Stimulated activated CD4-positive, alpha-beta T cell treated with anti-CD3 and anti-CD28 coated beads, Interleukin-1b, Interleukin-23, amount 100 ng/mL, for 1 hour (primary cell): ENCODE data around the gene THRB.

Experiments
- DNase-seq, 2 donors: peaks; one replicate each; pipeline ENCODE4 v3.0.0-alpha.2; 2020; ENCODE audit warnings: low read depth in 2 of 2

The THRB gene

GRCh38 chr3:24377218-24377993, 117.2 kb downstream of the THRB start:
- DNase-seq: no peak

DNA sequence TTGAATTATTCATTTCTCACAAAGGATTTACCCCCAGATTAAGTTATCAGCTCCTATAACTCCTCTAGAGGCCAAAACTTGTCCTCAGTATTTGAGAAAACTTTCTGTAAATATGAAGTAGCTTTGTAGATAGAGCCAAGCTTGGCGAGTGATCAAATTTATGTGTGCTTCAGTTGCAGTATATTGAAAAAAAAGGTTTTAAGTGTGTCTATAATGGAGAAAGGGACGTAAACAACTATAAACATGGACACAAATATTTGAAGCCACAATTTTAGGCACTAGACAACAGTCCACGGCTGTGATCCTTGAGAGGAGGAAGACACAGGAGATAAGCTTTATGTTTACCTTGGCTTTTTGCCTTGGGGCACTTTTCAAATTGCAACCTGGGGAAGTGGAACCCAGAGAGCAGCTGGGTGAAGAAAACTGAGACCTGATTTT, 118.7 kb downstream of the THRB start:
- no peak for DNase-seq

DNA sequence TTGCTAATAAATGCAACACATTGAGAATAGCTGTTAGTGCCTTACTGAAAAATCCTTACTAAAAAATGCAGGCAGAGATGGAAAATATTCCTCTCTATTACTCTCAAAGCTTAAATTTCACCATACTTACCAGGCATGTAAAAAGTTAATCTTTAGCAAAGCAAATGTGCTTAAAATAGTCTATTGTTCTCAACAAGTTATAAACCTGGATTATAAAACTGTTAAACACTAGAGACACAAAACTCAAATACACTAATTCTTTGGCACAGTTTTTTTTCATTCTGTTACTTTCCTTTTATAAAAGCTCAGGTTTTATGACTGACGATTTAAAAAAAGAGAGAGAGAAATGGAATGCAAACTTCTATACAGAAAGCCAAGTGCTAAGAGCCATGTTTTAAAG, 119.8 kb downstream of the THRB start:
- DNase-seq: no peak

DNA sequence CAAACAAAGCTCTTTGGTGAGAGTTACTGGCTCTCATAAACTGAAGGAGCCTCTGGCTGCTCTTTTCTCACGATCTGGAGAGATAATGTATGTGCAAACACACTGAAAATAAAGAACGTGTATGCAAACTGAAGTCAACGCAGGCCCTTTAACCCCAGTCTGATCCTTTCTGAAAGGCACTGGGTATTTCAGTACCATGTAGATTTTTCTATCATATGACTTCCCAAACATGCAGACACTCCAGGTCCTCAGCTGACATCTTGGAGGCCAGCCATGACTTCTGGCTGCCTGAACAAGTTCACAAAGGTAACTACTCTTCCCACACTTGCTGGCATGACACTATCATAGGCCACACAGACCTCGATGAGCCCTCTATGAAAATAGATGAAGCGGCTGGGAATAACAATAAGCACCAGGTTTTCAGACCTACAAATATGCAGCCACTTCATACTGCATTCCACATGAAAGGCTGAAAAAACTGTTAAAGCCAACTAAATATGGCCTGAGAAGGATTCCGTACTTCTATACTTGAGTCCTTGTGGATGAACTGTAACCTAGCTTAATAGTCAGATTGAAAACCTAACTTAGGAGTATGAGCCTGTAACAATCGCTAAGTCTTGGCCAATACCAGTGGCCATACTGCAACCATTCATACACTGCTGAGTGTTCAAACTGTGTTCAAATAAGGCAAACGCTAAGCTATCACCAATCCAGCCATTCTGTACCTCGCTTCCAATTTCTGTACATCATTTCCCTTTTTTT, 121.3 kb downstream of the THRB start:
- no peak for DNase-seq

GRCh38 chr3:24372559-24373197, 122.0 kb downstream of the THRB start:
- DNase-seq: no peak

DNA sequence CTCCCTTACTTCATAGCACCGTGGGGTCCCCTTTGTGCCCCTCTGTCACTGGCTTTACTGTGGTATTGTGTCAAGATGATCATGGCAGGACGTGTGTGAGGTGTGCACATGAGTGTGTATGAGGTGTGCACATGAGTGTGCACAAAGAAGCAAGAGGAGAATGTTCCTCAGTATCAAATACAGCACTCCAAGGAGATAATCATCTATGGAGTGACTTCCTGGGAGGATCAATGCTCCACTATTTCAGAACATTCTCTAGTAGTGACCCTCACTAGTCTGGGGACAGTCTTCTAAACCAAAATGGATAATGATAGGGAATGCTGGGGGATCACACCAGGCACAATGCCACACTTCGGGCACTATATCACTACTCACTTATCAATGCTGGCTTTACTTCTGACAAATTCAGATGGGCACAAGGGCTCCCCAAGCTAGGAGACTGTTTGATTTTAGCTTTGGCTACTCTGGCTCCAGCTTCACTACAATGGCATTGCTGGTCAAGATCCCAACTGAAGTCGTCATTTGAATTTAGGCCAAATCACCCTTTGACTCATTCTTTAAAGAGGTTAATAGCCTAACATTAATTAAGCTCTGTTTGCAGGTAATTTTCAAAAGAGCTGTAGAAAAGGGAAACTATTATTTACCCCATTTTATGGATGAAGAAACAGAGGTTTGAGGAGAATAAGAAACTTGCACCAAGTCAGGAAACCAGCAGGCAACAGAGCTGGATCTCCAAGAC, 124.1 kb downstream of the THRB start:
- DNase-seq: no peak

- no peak for DNase-seq
These were observed 126.0 kb downstream of the THRB start for GRCh38 chr3:24368605-24369004.

GRCh38 chr3:24367664-24368264, 126.9 kb downstream of the THRB start:
- no peak for DNase-seq

DNA sequence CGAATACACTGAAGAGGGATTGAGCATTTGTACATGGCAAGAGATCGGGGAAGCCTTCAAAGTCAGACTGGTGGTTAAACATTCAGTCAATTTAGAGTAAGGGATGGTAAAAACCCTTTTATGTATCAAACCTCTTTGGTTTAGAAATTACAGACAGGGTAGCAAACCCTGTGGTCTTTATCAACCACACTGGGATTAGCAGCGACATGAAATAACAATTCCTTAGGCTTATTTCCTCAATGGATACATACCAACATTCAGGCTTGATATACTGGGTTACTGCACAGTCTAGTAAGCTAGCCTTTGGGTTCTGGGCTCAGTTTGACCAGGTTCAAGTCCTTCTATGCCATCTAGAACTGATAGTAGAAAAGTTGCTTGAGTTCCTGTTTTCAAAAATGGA, 127.4 kb downstream of the THRB start:
- no peak for DNase-seq

- DNase-seq: no peak
These were observed 129.5 kb downstream of the THRB start for GRCh38 chr3:24365168-24365567.

- no peak for DNase-seq
These were observed 130.3 kb downstream of the THRB start for GRCh38 chr3:24364359-24364758.

DNA sequence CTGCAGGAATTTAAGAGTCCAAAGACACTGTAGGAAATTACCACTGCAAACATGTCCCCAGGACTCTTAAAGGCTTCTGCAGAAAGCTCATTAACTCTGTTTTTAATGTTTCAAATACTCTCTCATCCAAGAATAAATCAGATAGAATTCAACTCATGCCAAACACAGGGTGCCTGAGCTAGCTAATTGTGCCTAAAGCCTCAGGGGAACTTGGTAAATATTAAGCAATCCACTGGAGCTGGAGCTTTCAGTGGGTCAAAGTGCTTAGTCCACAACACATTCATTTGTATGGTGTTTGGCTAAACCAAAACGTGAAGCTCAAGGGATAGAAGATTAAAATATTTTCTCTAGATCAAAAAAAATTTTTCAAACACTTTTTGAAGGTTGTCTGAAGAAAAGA, 131.4 kb downstream of the THRB start:
- DNase-seq: no peak

DNA sequence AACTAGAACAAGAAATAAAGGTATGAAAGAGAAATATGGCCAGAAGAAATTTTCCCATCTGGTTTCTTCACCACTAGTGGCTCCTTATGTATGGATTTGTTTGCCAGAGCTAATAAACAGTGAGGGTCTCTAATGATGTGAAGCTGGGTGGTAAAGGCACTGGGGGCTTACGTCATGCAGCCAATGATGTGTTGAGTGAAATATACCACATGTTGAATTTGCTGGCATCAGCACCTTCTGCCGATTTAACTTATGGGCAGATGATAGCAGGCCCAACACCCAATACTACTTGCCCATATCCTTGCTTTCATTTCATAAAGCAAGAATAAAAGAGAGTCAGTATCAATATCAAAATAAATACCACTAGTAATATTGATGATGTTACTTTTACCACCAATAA, 133.0 kb downstream of the THRB start:
- DNase-seq: no peak

- DNase-seq: no peak
These were observed 133.7 kb downstream of the THRB start for GRCh38 chr3:24360957-24361356.

GRCh38 chr3:24359645-24360462, 134.8 kb downstream of the THRB start:
- no peak for DNase-seq

GRCh38 chr3:24359102-24359501, 135.5 kb downstream of the THRB start:
- no peak for DNase-seq

GRCh38 chr3:24357635-24358034, 137.0 kb downstream of the THRB start:
- no peak for DNase-seq

GRCh38 chr3:24355806-24356205, 138.8 kb downstream of the THRB start:
- DNase-seq: no peak

DNA sequence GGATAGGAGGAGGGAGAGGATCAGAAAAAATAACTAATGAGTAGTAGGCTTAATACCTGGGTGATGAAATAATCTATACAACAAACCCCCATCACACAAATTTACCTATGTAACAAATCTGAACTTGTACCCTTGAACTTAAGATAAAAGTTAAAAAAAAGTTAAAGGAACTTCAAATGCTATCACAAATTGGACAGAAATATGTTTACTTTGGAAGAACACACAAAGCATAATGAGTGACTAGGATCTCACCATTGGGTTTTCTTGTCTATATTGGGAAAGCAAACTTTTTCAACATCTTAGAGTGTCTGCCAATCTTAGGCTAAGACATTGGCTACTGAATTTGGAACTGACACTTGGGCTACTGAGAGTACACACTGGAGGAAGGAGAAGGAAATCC, 140.4 kb downstream of the THRB start:
- no peak for DNase-seq

DNA sequence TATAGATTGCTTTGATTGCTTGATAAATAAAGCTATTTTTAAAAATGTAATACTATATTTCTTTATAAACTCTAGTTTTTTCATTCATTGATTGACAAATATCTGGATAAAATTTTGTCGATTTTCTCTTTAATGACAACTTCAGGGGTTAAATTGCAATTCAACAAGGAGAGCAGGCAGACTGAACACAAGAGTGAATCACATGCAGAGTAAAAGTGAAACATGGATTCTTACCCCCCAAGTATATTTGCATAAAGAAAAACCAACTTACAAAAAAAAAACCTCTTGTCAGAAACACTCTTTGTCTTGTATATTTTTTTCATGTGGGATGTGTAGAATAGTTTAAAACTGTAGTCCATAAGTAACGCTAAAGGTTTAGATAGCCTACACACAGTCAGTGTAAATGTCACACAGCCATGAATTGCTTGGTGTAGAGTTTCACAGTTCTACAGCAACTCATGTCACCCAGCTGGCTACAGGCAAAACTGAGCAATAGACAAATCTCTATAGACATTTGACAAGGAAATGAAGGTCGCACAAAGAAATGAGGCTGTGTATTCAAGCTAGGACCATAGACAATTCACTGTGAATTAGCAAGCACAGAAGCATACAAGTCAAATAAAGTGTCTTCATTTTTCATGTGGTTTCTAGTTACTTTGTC, 141.6 kb downstream of the THRB start:
- no peak for DNase-seq
